ENCODE measurements around the gene KLHDC4. TPM values are rescaled to one million over a fixed set of nuclear protein-coding genes. Genes with fewer than 3 reads are reported as not detected.
"Not testable (repeated sequence)": the region's sequence is repeated elsewhere in the genome, so short reads cannot be mapped to it uniquely, and the experiment has no call there.

KLHDC4 gene
- total and polyA plus RNA-seq, 10 of the 15 experiments (the other 5 are each of a cell fraction or from before 2014, with no cell fraction given) = 0.80 to 62.1 (median 32.8) TPM

DNA sequence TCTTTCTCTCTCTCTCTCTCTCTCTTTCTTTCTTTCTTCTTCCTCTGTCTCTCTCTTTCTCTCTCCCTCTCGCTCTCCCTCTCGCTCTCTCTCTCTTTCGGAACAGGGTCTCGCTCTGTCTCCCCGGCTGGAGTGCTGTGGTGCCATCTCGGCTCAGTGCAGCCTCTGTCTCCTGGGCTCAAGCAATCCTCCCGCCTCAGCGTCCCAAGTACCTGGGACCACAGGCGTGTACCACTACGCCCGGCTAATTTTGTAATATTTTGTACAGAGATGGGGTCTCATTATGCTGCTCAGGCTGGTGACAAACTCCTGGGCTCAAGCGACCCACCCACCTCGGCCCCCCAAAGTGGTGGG lies 12.7 kb upstream of the KLHDC4 start:
- Histone ChIP-seq H2AFZ (ENCODE audit: control insufficient read depth, low read depth, low read length) (no peak overlapping the region), H3K4me1 (ENCODE audit: control insufficient read depth, insufficient read depth, low read length) (peaks cover 57% of the 10 kb centered on the region)
- POLR2A ChIA-PET = interaction anchor here (0.7 to 4.2 kb wide), 6 partner anchors 31 to 395 kb away, joined by 3 to 48 read pairs (median 20); partner anchors contain the start of gene SLC7A5

DNA sequence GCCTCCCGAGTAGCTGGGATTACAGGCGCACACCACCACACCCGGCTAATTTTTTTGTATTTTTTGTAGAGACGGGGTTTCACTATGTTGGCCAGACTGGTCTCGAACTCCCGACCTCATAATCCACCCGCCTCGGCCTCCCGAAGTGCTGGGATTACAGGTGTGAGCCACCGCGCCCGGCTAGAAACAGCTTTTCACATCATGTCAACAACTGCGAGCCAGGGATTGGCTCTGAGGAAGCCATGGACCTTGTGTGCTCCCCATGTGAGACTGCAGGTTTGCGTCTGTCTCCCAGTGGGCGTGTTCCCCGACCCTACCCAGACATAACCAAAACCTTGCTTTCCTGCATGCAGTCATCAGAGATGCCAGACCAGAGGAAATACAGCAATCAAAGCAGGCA lies 8.1 kb upstream of the KLHDC4 start:
- H3K9me3 ChIP-seq (replicated peaks; ENCODE audit: control insufficient read depth, insufficient read depth, low read length); DNase-seq (ENCODE audit: low read depth, low spot score); FAIRE-seq; H3K4me3 ChIP-seq; H3K27me3 ChIP-seq (replicated peaks in 1 of 2; ENCODE audit: control insufficient read depth in 2 of 2, insufficient read depth in 2 of 2, low read length in 1 of 2); H3K4me2 ChIP-seq (ENCODE audit: control insufficient read depth, insufficient read depth); H3K9ac ChIP-seq (ENCODE audit: control insufficient read depth, insufficient read depth, low read length); in situ Hi-C loops (cut with MboI); H2AFZ ChIP-seq (ENCODE audit: control insufficient read depth, low read depth, low read length); BruUV-seq (replicated peaks); H3K79me2 ChIP-seq (ENCODE audit: control insufficient read depth, insufficient read depth, low read length); H4K20me1 ChIP-seq (ENCODE audit: control insufficient read depth, insufficient read depth); H3K36me3 ChIP-seq (ENCODE audit: control insufficient read depth in 2 of 2, insufficient read depth in 2 of 2, low read length in 1 of 2); ATAC-seq: not testable (repeated sequence)
- WGBS (ENCODE audit: insufficient coverage, insufficient replicate concordance, low lambda C conversion rate, missing lambda C conversion rate) = 90% methylated on average over 16 of the region's 16 CpGs
- ChIA-PET SMC1A (ENCODE audit: uncharacterized antibody, unreplicated experiment) (interaction anchor here (1.1 kb wide), 1 partner anchor 93 kb away, joined by 3 read pairs; no protein-coding TSS in a partner anchor), POLR2A (interaction anchor here (0.6 to 1.0 kb wide), 3 partner anchors 18 to 98 kb away, joined by 3 to 6 read pairs (median 3); no protein-coding TSS in a partner anchor), CTCF (interaction anchor here (1.2 to 1.9 kb wide), 4 partner anchors 8 to 223 kb away, joined by 3 to 11 read pairs (median 6); partner anchors contain the start of gene KLHDC4), RAD21 (ENCODE audit: unreplicated experiment) (interaction anchor here (1.3 kb wide), 1 partner anchor 36 kb away, joined by 5 read pairs; no protein-coding TSS in a partner anchor)
- intact Hi-C loops (cut with micrococcal nuclease; ENCODE audit: unreplicated experiment) = loop anchor here (10.0 kb wide), 1 partner anchor 661 kb away; no protein-coding TSS in a partner anchor
- Histone ChIP-seq H3K27ac (ENCODE audit: control insufficient read depth, insufficient read depth) (peak overlapping the region; percentile 10), H3K4me1 (ENCODE audit: control insufficient read depth, insufficient read depth, low read length) (peaks cover 30% of the 10 kb centered on the region)

More for the DNA sequence above, 12.7 kb upstream of the KLHDC4 start:
- ChIA-PET SMC1A (ENCODE audit: uncharacterized antibody, unreplicated experiment) (interaction anchor here (0.7 to 4.1 kb wide), 27 partner anchors 9 to 658 kb away, joined by 3 to 301 read pairs (median 5); partner anchors contain the start of genes BANP, KLHDC4 and SLC7A5), RAD21 (ENCODE audit: unreplicated experiment) (interaction anchor here (0.6 to 4.1 kb wide), 32 partner anchors 9 to 652 kb away, joined by 3 to 406 read pairs (median 5); partner anchors contain the start of genes BANP, KLHDC4 and SLC7A5), CTCF (interaction anchor here (0.6 to 5.3 kb wide), 36 partner anchors 10 to 396 kb away, joined by 3 to 553 read pairs (median 5); partner anchors contain the start of genes BANP, KLHDC4 and SLC7A5)
- intact Hi-C loops (cut with micrococcal nuclease; ENCODE audit: unreplicated experiment) (loop anchor here (5.0 to 10.0 kb wide), 3 partner anchors 74 to 656 kb away; partner anchors contain the start of gene BANP), in situ Hi-C loops (cut with MboI) (loop anchor here (5.0 kb wide), 3 partner anchors 74 to 129 kb away; no protein-coding TSS in a partner anchor)
- FAIRE-seq (no peak), DNase-seq (ENCODE audit: low read depth, low spot score) (no peak), ATAC-seq (no peak)
- no peak overlapping the region for H3K4me3 ChIP-seq
- TF ChIP-seq TBL1XR1 (IDR thresholded peaks at IDR 0.05; ENCODE audit: low read depth, low read length) (no peak), GATAD2B (conservative IDR thresholded peaks at IDR 0.05; ENCODE audit: low read depth) (no peak), EED (IDR thresholded peaks at IDR 0.05; ENCODE audit: low read depth) (no peak), EZH2 (IDR thresholded peaks at IDR 0.05; ENCODE audit: borderline replicate concordance, control insufficient read depth, low read depth, low read length) (no peak), STAT1 (conservative IDR thresholded peaks at IDR 0.05) (no peak)
- no peaks in the 10 kb centered on the region for H3K27me3 ChIP-seq (replicated peaks in 1 of 2; ENCODE audit: control insufficient read depth in 2 of 2, insufficient read depth in 2 of 2, low read length in 1 of 2)
- H3K9ac ChIP-seq (ENCODE audit: control insufficient read depth, insufficient read depth, low read length) = peak overlapping the region; percentile 62
- H3K27ac ChIP-seq (ENCODE audit: control insufficient read depth, insufficient read depth) = peak overlapping the region; percentile 72
- no peaks in the 10 kb centered on the region for H3K36me3 ChIP-seq (ENCODE audit: control insufficient read depth in 2 of 2, insufficient read depth in 2 of 2, low read length in 1 of 2)
- H3K79me2 ChIP-seq (ENCODE audit: control insufficient read depth, insufficient read depth, low read length) = no peaks in the 10 kb centered on the region
- no peaks in the 10 kb centered on the region for H4K20me1 ChIP-seq (ENCODE audit: control insufficient read depth, insufficient read depth)
- TSS peak; percentile 73 for BruUV-seq (replicated peaks)
- WGBS (ENCODE audit: insufficient coverage, insufficient replicate concordance, low lambda C conversion rate, missing lambda C conversion rate) = 50% methylated on average over 13 of the region's 13 CpGs
- H3K4me2 ChIP-seq (ENCODE audit: control insufficient read depth, insufficient read depth) = peak overlapping the region; percentile 52
- no peaks in the 10 kb centered on the region for H3K9me3 ChIP-seq (replicated peaks; ENCODE audit: control insufficient read depth, insufficient read depth, low read length)

DNA sequence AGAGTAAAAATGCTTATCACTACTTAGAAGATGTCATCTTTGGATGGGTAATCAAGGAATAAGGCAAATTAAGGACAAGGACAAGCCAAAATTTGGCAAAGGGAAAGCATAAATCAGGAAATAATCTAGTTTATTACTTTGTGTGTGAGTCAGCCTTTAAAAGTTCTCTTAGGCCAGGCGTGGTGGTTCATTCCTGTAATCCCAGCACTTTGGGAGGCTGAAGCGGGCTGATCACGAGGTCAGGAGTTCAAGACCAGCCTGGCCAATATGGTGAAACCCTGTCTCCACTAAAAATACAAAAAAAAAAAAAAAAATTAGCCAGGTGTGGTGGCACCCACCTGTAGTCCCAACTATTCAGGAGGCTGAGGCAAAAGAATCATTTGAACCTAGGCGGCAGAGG lies 1.7 kb upstream of the KLHDC4 start:
- H3K4me2 ChIP-seq (ENCODE audit: control insufficient read depth, insufficient read depth); ATAC-seq; H3K9me3 ChIP-seq (replicated peaks; ENCODE audit: control insufficient read depth, insufficient read depth, low read length); RAD21 ChIA-PET (ENCODE audit: unreplicated experiment); in situ Hi-C loops (cut with MboI); FAIRE-seq; DNase-seq (ENCODE audit: low read depth, low spot score); H3K27me3 ChIP-seq (replicated peaks in 1 of 2; ENCODE audit: control insufficient read depth in 2 of 2, insufficient read depth in 2 of 2, low read length in 1 of 2); H3K27ac ChIP-seq (ENCODE audit: control insufficient read depth, insufficient read depth); H2AFZ ChIP-seq (ENCODE audit: control insufficient read depth, low read depth, low read length); H3K4me1 ChIP-seq (ENCODE audit: control insufficient read depth, insufficient read depth, low read length); H3K36me3 ChIP-seq (ENCODE audit: control insufficient read depth in 2 of 2, insufficient read depth in 2 of 2, low read length in 1 of 2); H3K9ac ChIP-seq (ENCODE audit: control insufficient read depth, insufficient read depth, low read length); H4K20me1 ChIP-seq (ENCODE audit: control insufficient read depth, insufficient read depth); BruUV-seq (replicated peaks); H3K4me3 ChIP-seq: not testable (repeated sequence)
- ChIA-PET POLR2A (interaction anchor here (0.6 kb wide), 1 partner anchor 12 kb away, joined by 4 read pairs; no protein-coding TSS in a partner anchor), CTCF (interaction anchor here (1.5 to 3.8 kb wide), 4 partner anchors 12 to 216 kb away, joined by 3 to 22 read pairs (median 11); no protein-coding TSS in a partner anchor), SMC1A (ENCODE audit: uncharacterized antibody, unreplicated experiment) (interaction anchor here (1.7 kb wide), 1 partner anchor 44 kb away, joined by 3 read pairs; no protein-coding TSS in a partner anchor)
- intact Hi-C loops (cut with micrococcal nuclease; ENCODE audit: unreplicated experiment) = loop anchor here (5.0 to 10.0 kb wide), 3 partner anchors 65 to 375 kb away; partner anchors contain the start of gene MAP1LC3B
- WGBS (ENCODE audit: insufficient coverage, insufficient replicate concordance, low lambda C conversion rate, missing lambda C conversion rate) = 93% methylated on average over 4 of the region's 4 CpGs
- H3K79me2 ChIP-seq (ENCODE audit: control insufficient read depth, insufficient read depth, low read length) = peaks cover 32% of the 10 kb centered on the region

Measured in GM12878 (cell line).